ENCODE data around the gene CLEC2D. TPM values are rescaled to one million over a fixed set of nuclear protein-coding genes. Genes with fewer than 3 reads are reported as not detected.
"Not testable (repeated sequence)": the region's sequence is repeated elsewhere in the genome, so short reads cannot be mapped to it uniquely, and the experiment has no call there.

Gene CLEC2D
- total RNA-seq, 1 donor from 2014 or later: 9.0 TPM

DNA sequence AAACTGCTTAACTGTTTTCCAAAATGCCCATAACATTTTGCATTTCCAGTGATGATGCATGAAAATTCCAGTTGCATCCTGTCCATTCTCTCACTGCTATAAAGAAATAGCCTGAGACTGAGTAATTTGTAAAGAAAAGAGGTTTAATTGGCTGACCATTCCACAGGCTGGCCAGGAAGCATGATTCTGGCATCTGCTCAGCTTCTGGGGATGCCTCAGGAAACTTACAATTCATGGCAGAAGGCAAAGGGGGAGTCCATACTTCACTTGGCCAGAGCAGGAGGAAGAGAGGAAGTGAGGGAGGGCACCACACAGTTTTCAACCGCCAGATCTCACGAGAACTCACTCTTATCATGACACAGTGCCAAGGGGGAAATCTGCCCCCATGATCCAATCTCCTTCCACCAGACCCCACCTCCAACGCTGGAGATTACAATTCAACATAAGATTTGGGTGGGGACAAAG is 18.2 kb upstream of the CLEC2D start:
- no peak for DNase-seq (ENCODE audit: low spot score)

DNA sequence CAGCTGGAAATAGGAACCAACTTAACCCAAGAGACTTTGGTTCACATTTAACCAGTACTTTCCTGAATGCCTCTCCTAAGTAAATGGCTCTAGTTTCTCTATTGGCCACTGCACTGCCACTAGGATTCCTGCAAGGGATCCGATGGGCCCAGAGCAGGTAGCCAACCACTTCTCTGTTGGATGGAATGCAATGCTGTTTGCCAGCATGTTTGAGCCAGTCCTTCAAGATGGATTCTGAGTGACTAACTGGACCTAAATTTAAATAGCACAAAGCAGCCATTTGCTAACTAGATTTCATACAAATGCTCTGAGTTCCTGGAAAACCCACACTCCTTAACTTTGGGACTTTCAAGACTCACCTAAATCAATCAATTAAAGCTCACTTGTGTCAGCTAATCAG is 9.5 kb upstream of the CLEC2D start:
- no peak for DNase-seq (ENCODE audit: low spot score)

DNA sequence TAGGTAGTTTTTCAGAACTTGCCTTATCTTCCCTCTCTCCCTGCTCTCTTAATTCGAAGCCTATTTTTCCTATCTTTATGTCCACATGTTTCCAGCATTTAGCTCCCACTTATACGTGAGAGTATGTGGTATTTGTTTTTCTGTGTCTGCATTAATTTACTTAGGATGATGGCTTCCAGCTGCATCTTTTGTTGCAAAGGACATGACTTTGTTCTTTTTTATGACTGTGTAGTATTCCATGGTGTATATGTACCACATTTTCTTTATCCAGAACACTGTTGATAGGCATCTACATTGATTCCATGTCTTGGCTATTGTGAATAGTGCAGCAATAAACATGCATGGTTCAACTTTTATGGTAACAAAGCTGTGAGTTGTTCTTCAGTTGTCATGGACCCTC is 7.8 kb upstream of the CLEC2D start:
- DNase-seq (ENCODE audit: low spot score): no peak

DNA sequence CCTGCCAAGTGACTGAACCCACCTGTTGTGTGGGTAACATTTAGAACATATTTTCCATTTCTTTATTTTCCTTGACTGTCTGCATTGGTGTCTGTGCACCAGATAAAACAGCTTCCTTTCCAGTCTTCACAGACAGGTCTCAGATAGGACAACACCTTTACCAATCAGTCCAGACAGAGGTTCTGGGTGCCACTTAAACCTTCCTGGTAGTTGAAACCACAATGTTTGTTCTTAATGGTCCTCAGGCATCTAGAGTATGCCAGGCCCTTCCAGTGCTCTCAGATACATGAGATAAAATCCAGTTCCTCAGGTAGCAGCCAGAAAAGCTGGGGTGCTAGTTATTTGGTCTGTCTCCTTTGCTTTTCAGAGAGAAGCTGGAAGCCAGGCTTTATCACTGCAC is 7.0 kb upstream of the CLEC2D start:
- DNase-seq (ENCODE audit: low spot score): no peak

DNA sequence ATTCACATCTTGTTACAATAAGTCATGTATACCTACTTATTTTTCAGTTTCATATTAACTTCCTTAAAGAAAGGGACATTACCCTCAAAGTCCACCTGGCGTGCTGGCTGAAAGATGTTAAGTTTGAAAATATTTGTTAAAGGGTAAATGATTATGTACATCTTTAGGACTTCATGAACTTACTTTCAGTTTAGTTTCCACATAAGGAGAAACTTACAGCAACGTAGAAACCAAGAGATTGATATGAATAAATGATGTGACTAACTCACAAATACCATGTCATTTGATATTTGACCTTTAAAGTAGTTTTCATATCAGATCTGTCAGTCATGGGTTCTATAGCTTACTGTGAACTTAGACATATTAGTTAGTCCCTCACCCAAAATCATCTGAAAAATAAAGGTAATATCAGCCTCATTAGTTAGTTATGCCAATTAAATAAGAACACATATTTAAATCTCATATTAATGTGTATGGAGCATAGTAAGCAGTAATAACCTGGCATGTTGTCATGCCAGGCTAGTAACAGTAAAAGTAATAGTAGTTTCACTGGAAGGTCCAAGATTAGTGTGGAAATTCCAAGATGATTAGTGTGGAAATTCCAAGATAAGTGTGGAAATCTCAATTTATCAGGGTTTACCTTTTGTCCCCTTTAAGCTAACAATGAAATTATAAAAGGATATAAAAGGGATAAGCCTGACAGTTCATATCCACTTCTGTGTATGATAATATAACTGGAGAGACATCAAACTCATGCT is 1.9 kb upstream of the CLEC2D start:
- DNase-seq (ENCODE audit: low spot score): no peak

DNA sequence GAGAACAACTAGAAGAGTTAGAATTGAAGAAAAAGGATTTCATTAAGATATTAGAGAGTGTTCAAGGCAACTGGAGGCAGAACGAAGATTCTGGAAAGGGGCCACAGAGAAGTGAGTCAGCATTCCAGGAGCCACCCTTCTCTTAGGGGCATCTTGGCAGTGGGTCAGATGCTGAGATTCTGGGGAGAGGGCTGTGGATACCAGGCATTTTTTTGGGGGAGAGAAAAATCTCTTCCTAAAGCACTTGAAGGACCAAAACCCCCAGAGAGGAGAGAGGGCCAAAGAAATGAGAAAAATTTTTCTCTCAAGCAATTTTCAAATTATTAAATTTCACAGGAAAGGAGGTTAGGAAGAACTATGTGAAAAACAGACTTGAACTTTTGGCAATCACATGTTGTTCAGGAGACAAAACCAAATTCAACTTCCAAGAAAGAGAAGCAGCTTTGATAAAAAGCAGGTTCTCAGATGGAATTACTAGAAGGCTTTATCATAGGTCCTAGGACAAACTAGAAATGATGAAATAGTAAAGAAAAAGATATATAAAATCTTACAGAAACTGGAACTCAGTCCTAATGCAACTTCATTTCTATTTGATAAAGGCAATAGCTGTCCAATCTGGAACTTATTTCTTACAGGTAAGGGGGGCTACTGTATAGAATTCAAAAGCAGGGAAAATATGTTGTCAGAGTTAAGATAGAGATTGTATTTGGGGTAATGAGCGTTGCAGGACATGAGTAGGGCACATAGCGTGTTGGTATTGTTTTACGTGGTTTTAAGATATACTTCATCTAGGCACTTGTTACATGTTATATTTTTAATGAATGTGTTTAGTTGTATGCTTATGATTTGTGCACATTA is 1.1 kb upstream of the CLEC2D start:
- DNase-seq (ENCODE audit: low spot score): no peak

DNA sequence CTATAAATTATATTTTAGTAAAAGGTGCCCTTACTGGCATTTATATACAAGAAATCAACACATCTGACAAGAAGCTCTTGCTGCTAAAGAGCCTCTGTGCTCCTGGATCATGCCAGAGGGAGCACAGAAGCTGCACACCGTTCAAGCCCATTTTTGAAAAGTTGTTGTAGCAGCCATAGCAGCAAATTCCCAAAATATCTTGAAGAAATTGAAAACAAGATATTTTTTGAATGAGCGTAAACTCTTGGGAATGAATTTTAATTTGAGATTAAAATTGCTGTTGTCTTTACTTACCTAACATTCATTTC is 540 bp upstream of the CLEC2D start:
- DNase-seq (ENCODE audit: low spot score): no peak

DNA sequence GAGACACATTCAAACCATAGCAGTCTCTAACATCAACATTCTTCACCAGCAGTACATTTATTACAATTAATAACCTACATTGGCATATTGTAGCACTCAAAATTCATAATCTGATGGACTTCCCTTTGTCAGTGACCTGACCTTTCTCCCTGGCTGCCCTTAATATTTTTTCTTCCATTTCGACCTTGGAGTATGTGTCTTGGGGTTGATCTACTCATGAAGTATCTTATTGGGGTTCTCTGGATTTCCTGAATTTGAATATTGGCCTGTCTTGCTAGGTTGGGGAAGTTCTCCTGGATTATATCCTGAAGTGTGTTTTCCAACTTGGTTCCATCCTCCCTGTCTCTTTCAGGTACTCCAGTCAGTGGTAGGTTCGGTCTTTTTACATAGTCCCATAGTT is 2.8 kb downstream of the CLEC2D start:
- DNase-seq (ENCODE audit: low spot score): not testable (repeated sequence)

DNA sequence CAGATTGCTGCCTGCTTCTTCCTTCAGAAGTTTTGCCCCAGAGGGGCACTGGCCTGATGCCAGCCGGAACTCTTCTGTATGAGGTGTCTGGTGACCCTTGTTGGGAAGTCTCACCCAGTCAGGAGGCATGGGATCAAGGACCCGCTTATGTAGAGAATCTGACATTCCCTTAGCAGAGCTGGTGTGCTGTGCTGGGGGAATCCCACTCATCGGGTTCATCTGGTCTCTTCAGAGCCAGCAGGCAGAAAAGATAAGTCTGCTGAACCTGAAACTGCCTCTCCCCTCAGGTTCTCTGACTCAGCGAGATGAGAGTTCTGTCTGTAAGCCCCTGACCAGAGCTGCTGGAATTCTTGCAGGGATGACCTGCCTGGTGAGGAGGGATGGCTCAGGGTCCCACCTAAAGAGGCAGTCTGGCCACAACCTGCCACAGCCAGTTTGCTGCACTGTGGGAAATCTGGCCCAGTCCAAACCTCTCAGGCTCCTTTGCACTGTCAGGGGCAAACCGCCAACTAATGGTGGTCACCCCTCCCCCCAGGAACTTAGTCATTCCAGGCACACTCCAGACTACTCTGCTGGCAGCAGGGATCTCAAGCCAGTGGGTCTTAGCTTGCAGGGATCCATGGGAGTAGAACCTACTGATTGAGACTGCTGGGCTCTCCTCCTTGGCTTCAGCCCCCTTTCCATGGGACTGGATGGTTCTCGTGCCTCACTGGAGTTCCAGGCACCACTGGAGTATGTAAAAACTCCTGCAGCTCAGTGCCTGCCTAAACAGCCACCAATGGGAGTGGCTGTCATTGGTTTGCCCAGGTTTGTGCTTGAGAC is 4.1 kb downstream of the CLEC2D start:
- DNase-seq (ENCODE audit: low spot score): peak; percentile 42

DNA sequence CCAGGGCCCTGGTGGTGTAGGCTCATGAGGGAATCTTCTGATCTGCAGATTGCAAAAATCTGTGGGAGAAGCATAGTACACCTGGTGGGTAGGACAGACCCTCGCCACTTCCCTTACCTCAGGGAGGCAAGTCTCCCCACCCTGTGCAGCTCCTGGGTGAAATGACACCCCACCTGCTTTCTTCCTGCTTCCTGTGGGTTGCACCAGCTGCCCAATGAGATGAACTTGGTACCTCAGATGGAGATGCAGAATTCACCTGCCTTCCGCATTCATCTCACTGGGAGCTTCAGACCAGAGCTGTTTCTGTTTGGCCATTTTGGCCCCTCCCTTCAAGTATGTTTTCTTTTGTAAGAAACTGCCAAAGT is 4.7 kb downstream of the CLEC2D start:
- no peak for DNase-seq (ENCODE audit: low spot score)

DNA sequence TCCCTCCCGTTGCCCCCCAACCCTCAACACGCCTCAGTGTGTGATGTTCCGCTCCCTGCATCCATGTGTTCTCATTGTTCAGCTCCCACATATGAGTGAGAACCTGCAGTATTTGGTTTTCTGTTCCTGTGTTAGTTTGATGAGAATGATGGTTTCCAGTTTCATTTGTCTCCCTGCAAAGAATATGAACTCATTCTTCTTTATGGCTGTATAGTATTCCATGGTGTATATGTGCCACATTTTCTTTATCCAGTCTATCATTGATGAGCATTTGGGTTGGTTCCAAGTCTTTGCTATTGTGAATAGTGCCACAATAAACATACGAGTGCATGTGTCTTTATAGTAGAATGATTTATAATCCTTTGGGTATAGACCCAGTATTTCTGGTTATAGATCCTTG is 13.0 kb downstream of the CLEC2D start:
- DNase-seq (ENCODE audit: low spot score): not testable (repeated sequence)

DNA sequence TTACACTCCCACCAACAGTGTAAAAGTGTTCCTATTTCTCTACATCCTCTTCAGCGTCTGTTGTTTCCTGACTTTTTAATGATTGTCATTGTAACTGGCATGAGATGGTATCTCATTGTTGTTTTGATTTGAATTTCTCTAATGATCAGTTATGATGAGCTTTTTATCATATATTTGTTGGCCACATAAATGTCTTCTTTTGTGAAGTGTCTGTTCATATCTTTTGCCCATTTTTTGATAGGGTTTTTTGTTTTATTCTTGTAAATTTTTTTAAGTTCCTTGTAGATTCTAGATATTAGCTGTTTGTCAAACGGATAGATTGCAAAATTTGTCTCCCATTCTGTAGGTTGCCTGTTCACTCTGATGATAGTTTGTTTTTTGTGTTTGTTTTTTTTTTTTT is 13.4 kb downstream of the CLEC2D start:
- DNase-seq (ENCODE audit: low spot score): not testable (repeated sequence)

DNA sequence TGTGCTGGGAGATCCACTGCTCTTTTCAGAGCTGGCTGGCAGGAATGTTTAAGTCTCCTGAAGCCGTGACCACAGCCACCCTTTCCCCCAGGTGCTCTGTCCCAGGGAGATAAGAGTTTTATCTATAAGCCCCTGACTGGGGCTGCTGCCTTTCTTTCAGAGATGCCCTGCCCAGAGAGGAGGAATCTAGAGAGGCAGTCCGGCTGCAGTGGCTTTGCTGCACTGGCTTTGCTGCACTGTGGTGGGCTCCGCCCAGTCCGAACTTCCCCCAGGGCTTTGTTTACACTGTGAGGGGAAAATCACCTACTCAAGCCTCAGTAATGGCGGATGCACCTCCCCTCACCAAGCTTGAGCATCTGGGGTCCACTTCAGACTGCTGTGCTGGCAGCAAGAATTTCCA is 15.9 kb downstream of the CLEC2D start:
- DNase-seq (ENCODE audit: low spot score): not testable (repeated sequence)

DNA sequence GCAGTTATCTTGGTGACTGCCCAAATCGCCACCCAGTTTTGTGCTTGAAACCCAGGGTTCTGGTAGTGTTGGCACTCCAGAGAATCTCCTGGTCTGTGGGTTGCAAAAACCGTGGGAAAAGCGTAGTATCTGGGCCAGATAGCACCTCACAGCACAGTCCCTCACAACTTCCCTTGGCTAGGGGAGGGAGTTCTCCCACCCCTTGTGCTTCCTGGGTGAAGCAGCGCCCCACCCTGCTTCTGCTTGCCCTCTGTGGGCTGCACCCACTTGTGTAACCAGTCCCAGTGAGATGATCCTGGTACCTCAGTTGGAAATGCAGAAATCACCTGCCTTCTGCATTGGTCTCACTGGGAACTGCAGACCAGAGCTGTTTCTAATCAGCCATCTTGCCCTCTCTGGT is 16.4 kb downstream of the CLEC2D start:
- no peak for DNase-seq (ENCODE audit: low spot score)

DNA sequence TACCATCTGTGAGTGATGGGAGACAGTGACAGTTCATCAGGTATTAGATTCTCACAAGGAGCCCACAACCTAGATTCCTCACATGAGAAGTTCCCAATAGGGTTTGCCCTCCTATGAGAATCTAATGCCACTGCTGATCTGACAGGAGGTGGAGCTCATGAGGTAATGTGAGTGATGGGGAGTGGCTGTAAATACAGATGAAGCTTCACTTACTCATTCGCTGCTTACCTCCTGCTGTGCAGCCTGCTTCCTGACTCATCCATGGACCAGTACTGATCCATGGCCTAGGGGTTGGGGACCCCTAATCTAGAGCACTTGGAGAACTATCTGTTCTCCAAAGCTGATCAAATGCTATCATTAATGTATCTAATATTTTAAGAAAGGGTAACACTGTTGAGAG is 17.7 kb downstream of the CLEC2D start:
- DNase-seq (ENCODE audit: low spot score): no peak

DNA sequence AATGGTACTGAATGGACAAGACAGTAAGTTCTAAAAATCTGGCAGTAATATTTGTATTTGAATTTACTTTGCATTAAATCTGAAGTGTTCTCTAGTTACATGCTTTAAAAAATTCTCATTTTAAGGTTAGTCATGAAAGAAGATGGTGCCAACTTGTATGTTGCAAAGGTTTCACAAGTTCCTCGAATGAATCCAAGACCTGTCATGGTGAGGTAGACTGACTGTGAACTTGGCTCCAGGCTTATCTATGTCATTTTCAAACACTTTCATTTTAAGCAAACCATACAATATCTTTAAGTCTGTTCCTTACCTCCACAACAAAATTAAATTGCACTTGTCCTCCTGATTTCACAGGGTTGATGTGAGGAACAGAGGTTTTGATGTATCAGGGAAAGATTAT is 23.4 kb downstream of the CLEC2D start:
- DNase-seq (ENCODE audit: low spot score): no peak

DNA sequence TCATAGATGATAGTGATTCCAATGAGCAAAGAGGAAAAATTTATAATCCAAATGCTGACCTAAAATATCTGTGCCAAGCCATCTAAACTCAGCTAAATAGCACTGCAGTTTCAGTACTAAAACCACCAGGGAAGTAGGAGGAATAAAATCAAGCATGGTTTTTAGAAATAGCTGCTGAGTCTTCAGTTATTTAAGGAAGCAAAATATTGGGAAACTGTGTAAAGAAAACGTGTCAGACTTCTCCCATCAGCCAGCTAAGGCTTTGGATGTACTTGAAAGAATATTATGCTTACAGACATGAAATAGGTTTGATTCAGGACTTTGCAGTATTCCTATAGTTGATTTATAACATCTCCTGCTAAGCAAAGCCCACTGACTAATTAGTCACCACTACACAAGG is 24.7 kb downstream of the CLEC2D start:
- no peak for DNase-seq (ENCODE audit: low spot score)

DNA sequence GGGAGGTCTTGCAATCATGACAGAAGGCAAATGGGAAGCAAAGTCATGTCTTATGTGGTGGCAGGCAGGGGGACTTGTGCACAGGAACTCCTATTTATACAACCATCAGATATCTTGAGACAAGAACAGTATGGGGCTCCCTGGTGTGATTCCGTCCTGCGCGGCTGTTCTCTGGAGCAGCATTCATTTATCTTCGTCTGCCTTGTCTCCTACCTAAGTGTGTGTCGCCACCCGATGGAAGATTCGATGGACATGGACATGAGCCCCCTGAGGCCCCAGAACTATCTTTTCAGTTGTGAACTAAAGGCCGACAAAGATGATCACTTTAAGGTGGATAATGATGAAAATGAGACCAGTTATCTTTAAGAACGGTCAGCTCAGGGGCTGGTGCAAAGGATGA is 25.6 kb downstream of the CLEC2D start:
- not testable (repeated sequence) for DNase-seq (ENCODE audit: low spot score)

DNA sequence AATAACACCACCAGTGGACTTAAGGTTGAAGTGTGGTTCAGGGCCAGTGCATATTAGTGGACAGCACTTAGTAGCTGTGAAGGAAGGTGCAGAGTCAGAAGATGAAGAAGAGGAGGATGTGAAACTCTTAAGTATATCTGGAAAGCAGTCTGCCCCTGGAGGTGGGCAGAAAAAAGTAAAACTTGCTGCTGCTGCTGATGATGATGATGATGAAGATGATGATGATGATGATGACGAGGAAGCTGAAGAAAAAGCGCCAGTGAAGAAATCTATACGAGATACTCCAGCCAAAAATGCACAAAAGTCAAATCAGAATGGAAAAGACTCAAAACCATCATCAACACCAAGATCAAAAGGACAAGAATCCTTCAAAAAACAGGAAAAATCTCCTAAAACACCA is 26.1 kb downstream of the CLEC2D start:
- not testable (repeated sequence) for DNase-seq (ENCODE audit: low spot score)

DNA sequence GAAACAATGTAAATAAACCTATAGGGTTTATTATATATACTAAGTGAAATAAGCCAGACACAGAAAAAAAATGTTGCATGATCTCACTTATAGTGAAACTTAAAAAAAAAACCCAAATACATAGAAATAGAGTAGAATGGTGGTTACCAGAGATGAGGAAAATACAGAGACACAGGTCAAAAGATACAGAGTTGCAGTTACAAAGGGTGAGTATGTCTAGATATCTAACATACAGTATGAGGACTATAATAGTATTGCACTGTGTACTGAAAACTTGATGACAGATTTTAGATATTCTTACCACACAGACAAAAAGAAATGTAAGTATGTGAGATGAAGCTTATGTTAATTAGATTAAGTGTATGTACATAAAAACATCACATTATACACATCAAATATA is 28.1 kb downstream of the CLEC2D start:
- no peak for DNase-seq (ENCODE audit: low spot score)

DNA sequence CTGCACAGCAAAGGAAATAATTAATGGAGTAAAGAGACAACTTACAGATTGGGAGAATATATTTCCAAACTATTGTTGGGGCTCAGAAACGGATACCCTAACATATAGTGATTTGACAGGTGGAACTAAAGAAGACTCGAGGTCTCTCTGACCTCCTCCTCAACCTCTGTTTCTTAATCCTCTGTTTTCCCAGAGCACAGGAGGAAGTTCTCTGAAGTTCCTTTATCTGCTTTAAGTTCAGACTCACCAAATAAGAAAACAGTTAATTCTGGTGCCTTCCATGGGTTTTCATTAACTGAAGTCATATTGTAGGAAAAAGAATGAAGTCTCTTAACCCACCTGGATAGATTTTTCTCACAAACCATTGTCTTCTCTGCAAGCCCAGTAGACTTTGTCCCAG is 29.2 kb downstream of the CLEC2D start:
- DNase-seq (ENCODE audit: low spot score): no peak

DNA sequence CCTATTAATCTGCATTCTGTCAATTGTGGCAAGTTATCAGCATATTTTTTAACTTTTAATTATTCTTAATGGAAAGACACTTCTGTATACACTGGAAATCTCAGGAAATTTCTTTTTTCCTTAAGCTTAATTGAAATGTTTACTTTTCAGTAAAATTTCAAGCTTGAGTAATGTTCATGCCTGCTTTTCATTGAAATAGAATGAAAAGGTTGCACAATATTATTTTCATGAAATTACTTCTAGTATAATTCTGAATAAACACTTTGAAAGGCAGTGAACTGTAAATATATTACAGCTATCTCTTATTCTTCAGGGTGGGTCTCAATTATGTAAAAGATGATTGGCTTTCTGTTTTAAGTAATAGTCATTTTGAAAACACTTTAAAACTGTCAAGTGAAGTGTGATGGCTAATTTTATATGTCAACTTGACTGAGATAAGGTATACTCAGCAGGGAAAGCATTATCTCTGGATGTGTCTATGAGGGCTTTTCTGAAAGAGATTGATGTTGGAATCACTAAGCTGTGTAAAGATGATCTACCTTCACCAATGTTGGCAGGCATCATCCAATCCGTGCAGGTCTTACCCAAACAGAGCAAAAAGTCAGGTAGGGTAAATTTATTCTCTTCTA is 29.9 kb downstream of the CLEC2D start:
- no peak for DNase-seq (ENCODE audit: low spot score)

Data from mucosa of gallbladder (tissue), 1 donor.